CD14-positive monocyte (primary cell): ENCODE results near the gene MNX1. TPM values are rescaled to one million over a fixed set of nuclear protein-coding genes. Genes with fewer than 3 reads are reported as not detected.

Experiments used
- DNase-seq, 3 donors: peaks; one replicate each; pipeline ENCODE4 v3.0.0-alpha.2; 2011 to 2022
- H2AFZ ChIP-seq: 2 replicates; pipeline ENCODE4 v1.6.0; 2012; ENCODE audit warnings: mild to moderate bottlenecking, low read depth, low read length, inconsistent platforms; ENCODE audit not compliant: insufficient read depth, poor library complexity, severe bottlenecking
- H3K27ac ChIP-seq, 2 donors: 1 replicate in 1 of 2; 2 replicates in 1 of 2; pipeline ENCODE4 v1.5.1; 2012 to 2013; ENCODE audit warnings: low read length in 2 of 2, control low read depth in 1 of 2, inconsistent platforms in 1 of 2, low read depth in 1 of 2, mild to moderate bottlenecking in 1 of 2
- H3K27me3 ChIP-seq, 2 donors: one replicate each; pipeline versions ENCODE4 v1.6.0 to v1.6.1; 2011 to 2013; ENCODE audit warnings: low read length in 2 of 2; ENCODE audit not compliant: control insufficient read depth in 2 of 2, insufficient read depth in 2 of 2
- H3K36me3 ChIP-seq, 2 donors: replicated peaks in 1 of 2; 1 replicate in 1 of 2; 2 replicates in 1 of 2; pipeline versions ENCODE4 v1.5.1 to v1.6.1; 2012 to 2013; ENCODE audit warnings: low read length in 2 of 2, control low read depth in 1 of 2, inconsistent platforms in 1 of 2, mild to moderate bottlenecking in 1 of 2; ENCODE audit not compliant: insufficient read depth in 2 of 2, control insufficient read depth in 1 of 2
- H3K4me1 ChIP-seq, 2 donors: 1 replicate in 1 of 2; 2 replicates in 1 of 2; pipeline versions ENCODE4 v1.5.1 to v1.6.1; 2012 to 2013; ENCODE audit warnings: low read length in 2 of 2, control low read depth in 1 of 2, inconsistent platforms in 1 of 2, mild to moderate bottlenecking in 1 of 2, moderate library complexity in 1 of 2; ENCODE audit not compliant: insufficient read depth in 2 of 2, control insufficient read depth in 1 of 2
- H3K4me2 ChIP-seq: replicated peaks from 2 replicates; pipeline ENCODE3; 2012; ENCODE audit warnings: low read length, moderate library complexity, mild to moderate bottlenecking; ENCODE audit not compliant: poor library complexity, severe bottlenecking; ENCODE audit errors: extremely low read depth
- H3K4me3 ChIP-seq, 3 experiments: fragments of 200-600 bp in 1 of 3; sonication (generic) in 1 of 3; replicated peaks in 1 of 3; 1 replicate in 2 of 3; 2 replicates in 1 of 3; pipeline ENCODE4 v1.5.1; 2011 to 2013; ENCODE audit warnings: low read length in 3 of 3, mild to moderate bottlenecking in 3 of 3, control low read depth in 2 of 3, low read depth in 2 of 3, inconsistent platforms in 1 of 3, moderate library complexity in 1 of 3
- H3K79me2 ChIP-seq: 2 replicates; pipeline ENCODE4 v1.6.0; 2012; ENCODE audit warnings: mild to moderate bottlenecking, control low read depth, inconsistent platforms, low read length, moderate library complexity; ENCODE audit not compliant: insufficient read depth
- H3K9ac ChIP-seq: 2 replicates; pipeline ENCODE4 v1.6.0; 2017; ENCODE audit warnings: low read length, mild to moderate bottlenecking; ENCODE audit not compliant: insufficient read depth, poor library complexity, severe bottlenecking
- H3K9me3 ChIP-seq, 2 donors: replicated peaks in 1 of 2; 1 replicate in 1 of 2; 2 replicates in 1 of 2; pipeline versions ENCODE4 v1.5.1 to v1.6.1; 2012 to 2013; ENCODE audit warnings: low read length in 2 of 2, control low read depth in 1 of 2; ENCODE audit not compliant: control insufficient read depth in 1 of 2, insufficient read depth in 1 of 2
- H4K20me1 ChIP-seq: 2 replicates; pipeline ENCODE4 v1.6.0; 2012; ENCODE audit warnings: mild to moderate bottlenecking, low read length, control low read depth, moderate library complexity; ENCODE audit not compliant: insufficient read depth
- H3K27ac Mint-ChIP-seq, 7 donors: one replicate each; pipeline ENCODE4 v1.8.0; 2020; ENCODE audit warnings: mild to moderate bottlenecking in 7 of 7, mixed read lengths in 7 of 7, moderate library complexity in 6 of 7, inconsistent platforms in 2 of 7
- H3K27me3 Mint-ChIP-seq, 3 donors: one replicate each; pipeline ENCODE4 v1.8.0; 2021 to 2022; ENCODE audit warnings: low read depth in 3 of 3, mild to moderate bottlenecking in 3 of 3, mixed read lengths in 3 of 3, moderate library complexity in 3 of 3, inconsistent platforms in 1 of 3
- H3K36me3 Mint-ChIP-seq, 2 donors: one replicate each; pipeline ENCODE4 v1.8.0; 2020; ENCODE audit warnings: mixed read lengths in 2 of 2, inconsistent platforms in 1 of 2, mild to moderate bottlenecking in 1 of 2
- H3K4me1 Mint-ChIP-seq: one replicate; pipeline ENCODE4 v1.8.0; 2020; ENCODE audit warnings: mild to moderate bottlenecking, mixed read lengths
- H3K4me3 Mint-ChIP-seq, 2 donors: one replicate each; pipeline ENCODE4 v1.8.0; 2020; ENCODE audit warnings: mild to moderate bottlenecking in 2 of 2, mixed read lengths in 2 of 2, moderate library complexity in 1 of 2
- H3K9me3 Mint-ChIP-seq, 7 donors: one replicate each; pipeline ENCODE4 v1.8.0; 2020 to 2022; ENCODE audit warnings: mixed read lengths in 7 of 7, mild to moderate bottlenecking in 6 of 7, moderate library complexity in 6 of 7, inconsistent platforms in 2 of 7
- WGBS: methylation state at CpG from one replicate; pipeline ENCODE4 v1.1.5; 2013; ENCODE audit warnings: missing lambda C conversion rate; ENCODE audit not compliant: insufficient coverage; 5-methylcytosine and 5-hydroxymethylcytosine counted together
- intact Hi-C, 2 donors: fragments of 100-400 bp; cut with micrococcal nuclease; formaldehyde crosslinking; loops; one replicate each; pipeline versions ENCODE4 v1.15.0 to v1.15.1; 2023
- polyA plus RNA-seq, 3 donors: library from polyadenylated mRNA; depleted of rRNA in 1 of 3; unstranded in 2 of 3; stranded (reverse) in 1 of 3; fragments of 300-500 nt in 2 of 3; fragments of >200 nt in 1 of 3; fragmentation: Illumina TruSeq in 2 of 3; gene quantifications; 1 replicate in 2 of 3; 2 replicates in 1 of 3; pipeline ENCODE4 v1.2.3, GENCODE V29; 2012 to 2021
- TF ChIP-seq, protein P1 (sequence below): fragments of 200-600 bp; IDR thresholded peaks from one replicate; pipeline ENCODE4 v1.8.0; 2022; ENCODE audit warnings: antibody characterized with exemption, mild to moderate bottlenecking

Gene MNX1
- polyA plus RNA-seq, 3 donors: not detected

DNA sequence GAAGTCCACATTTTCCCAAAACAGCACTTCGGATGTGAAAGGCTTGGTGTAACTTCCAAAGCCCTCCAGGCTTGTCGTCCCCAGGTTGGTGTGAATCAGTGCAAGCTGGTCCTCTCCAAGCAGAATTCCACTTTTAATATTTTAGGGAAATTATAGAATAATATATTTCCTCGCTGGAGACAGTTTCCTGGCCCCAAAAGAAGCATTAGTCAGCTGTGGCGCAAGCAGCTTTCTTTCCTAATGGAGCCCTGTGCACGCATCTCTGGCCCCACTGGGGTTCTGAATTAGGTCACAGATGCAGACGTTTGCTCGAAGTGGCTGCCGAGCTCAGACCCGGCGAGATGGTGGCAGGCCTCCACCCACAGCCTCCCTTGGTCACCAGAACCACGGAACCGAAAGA lies 33.3 kb upstream of the MNX1 start:
- TF ChIP-seq, protein P1, sequence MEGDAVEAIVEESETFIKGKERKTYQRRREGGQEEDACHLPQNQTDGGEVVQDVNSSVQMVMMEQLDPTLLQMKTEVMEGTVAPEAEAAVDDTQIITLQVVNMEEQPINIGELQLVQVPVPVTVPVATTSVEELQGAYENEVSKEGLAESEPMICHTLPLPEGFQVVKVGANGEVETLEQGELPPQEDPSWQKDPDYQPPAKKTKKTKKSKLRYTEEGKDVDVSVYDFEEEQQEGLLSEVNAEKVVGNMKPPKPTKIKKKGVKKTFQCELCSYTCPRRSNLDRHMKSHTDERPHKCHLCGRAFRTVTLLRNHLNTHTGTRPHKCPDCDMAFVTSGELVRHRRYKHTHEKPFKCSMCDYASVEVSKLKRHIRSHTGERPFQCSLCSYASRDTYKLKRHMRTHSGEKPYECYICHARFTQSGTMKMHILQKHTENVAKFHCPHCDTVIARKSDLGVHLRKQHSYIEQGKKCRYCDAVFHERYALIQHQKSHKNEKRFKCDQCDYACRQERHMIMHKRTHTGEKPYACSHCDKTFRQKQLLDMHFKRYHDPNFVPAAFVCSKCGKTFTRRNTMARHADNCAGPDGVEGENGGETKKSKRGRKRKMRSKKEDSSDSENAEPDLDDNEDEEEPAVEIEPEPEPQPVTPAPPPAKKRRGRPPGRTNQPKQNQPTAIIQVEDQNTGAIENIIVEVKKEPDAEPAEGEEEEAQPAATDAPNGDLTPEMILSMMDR: no peak
- H3K27ac Mint-ChIP-seq: peak overlapping the region in 1 of 7 donors; percentile 27
- H3K27me3 Mint-ChIP-seq: peaks cover 6 to 10% (median 9%) of the 10 kb centered on the region in 3 donors
- DNase-seq: no peak
- H3K4me1 Mint-ChIP-seq: no peaks in the 10 kb centered on the region
- Histone ChIP-seq H3K4me3 (no peak overlapping the region), H2AFZ (no peak overlapping the region), H3K9ac (no peak overlapping the region), H3K36me3 (no peaks in the 10 kb centered on the region), H4K20me1 (no peaks in the 10 kb centered on the region), H3K4me1 (no peaks in the 10 kb centered on the region), H3K4me2 (no peak overlapping the region), H3K27me3 (no peaks in the 10 kb centered on the region), H3K9me3 (no peaks in the 10 kb centered on the region), H3K27ac (no peak overlapping the region), H3K79me2 (no peaks in the 10 kb centered on the region)
- peaks cover 0 to 3% (median 0%) of the 10 kb centered on the region in 7 donors for H3K9me3 Mint-ChIP-seq
- WGBS: 86% methylated on average over 3 of the region's 12 CpGs
- H3K4me3 Mint-ChIP-seq: no peak overlapping the region
- H3K36me3 Mint-ChIP-seq: no peaks in the 10 kb centered on the region
- intact Hi-C loops: no loop called here

DNA sequence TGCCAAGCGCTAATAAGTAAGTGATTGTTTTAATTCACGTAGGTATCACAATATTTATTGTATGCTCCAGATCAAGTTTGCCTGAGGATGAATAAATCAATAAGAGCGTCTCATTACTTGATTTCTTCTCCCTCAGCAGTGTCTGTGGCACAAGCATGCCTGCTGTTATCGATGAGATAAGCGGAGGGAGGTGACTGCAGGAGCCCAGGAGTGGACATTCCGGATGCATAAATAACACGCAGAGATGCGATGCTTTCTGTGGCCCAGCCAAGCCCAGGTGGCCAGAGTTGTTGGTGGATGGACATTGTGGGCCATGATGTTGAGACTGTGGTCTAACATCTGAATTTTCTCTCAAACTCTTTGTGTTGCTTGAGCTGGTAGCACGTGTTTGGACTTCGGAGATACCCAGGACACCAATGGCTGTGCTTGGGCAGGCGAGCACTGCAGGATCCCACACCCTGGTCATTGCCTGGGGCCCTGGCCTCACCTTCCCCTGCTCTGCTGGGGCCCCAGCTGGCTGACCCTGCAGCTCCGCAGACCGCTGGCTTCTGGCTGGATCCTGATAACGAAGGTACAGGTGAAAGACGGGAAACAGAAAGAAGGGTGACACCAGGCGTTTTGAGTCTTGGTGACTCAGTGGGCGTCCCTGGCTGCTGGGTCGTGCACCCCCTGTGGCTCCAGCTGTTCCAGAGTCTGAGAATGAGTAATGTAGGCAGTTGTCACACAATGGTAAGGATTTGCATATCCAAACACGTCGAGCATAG lies 31.2 kb upstream of the MNX1 start:
- no peak overlapping the region for H3K27ac ChIP-seq
- DNase-seq: no peak
- intact Hi-C loops: no loop called here
- no peak overlapping the region for H3K27ac Mint-ChIP-seq
- TF ChIP-seq, protein P1: no peak
- no peaks in the 10 kb centered on the region for H3K36me3 ChIP-seq
- 86% methylated on average over 17 of the region's 20 CpGs for WGBS
- no peak overlapping the region for H3K4me3 ChIP-seq
- H3K4me1 ChIP-seq: no peaks in the 10 kb centered on the region
- H3K9me3 ChIP-seq: no peaks in the 10 kb centered on the region
- no peaks in the 10 kb centered on the region for H4K20me1 ChIP-seq
- no peaks in the 10 kb centered on the region for H3K27me3 ChIP-seq
- no peaks in the 10 kb centered on the region for H3K79me2 ChIP-seq
- H3K9me3 Mint-ChIP-seq: peaks cover 0 to 7% (median 2%) of the 10 kb centered on the region in 7 donors
- no peaks in the 10 kb centered on the region for H3K4me1 Mint-ChIP-seq
- no peaks in the 10 kb centered on the region for H3K36me3 Mint-ChIP-seq
- no peak overlapping the region for H3K4me3 Mint-ChIP-seq
- peaks cover 6 to 16% (median 12%) of the 10 kb centered on the region in 3 donors for H3K27me3 Mint-ChIP-seq
- no peak overlapping the region for H2AFZ ChIP-seq
- H3K9ac ChIP-seq: no peak overlapping the region
- H3K4me2 ChIP-seq: no peak overlapping the region
